NCI-H128 (cell line): ENCODE measurements around the gene WSCD1.

Experiments
- DNase-seq: peaks from one replicate; lab custom pipeline; 2025; ENCODE audit not compliant: unreplicated experiment; lab: John Stamatoyannopoulos, UW

The WSCD1 gene

GRCh38 chr17:6059406-6059805 is 10.8 kb upstream of the WSCD1 start:
- DNase-seq: no peak

- DNase-seq: no peak
Measured at GRCh38 chr17:6061290-6061689, 8.9 kb upstream of the WSCD1 start.

GRCh38 chr17:6064868-6065267 is 5.3 kb upstream of the WSCD1 start:
- no peak for DNase-seq

GRCh38 chr17:6065351-6065750 is 4.8 kb upstream of the WSCD1 start:
- no peak for DNase-seq

- no peak for DNase-seq
Measured at GRCh38 chr17:6066183-6066948, 3.8 kb upstream of the WSCD1 start.

- DNase-seq: no peak
Measured at GRCh38 chr17:6067060-6067459, 3.1 kb upstream of the WSCD1 start.

- DNase-seq: no peak
Measured at GRCh38 chr17:6070430-6070912, 292 bp downstream of the WSCD1 start.

- no peak for DNase-seq
Measured at GRCh38 chr17:6070913-6071511, 833 bp downstream of the WSCD1 start.

- DNase-seq: no peak
Measured at GRCh38 chr17:6071528-6072065, 1.4 kb downstream of the WSCD1 start.

- no peak for DNase-seq
Measured at GRCh38 chr17:6072157-6072556, 2.0 kb downstream of the WSCD1 start.

GRCh38 chr17:6072611-6073010 is 2.4 kb downstream of the WSCD1 start:
- no peak for DNase-seq

GRCh38 chr17:6073620-6074019 is 3.4 kb downstream of the WSCD1 start:
- no peak for DNase-seq

- DNase-seq: no peak
Measured at GRCh38 chr17:6075050-6075449, 4.9 kb downstream of the WSCD1 start.

- DNase-seq: no peak
Measured at GRCh38 chr17:6075845-6076244, 5.7 kb downstream of the WSCD1 start.

- no peak for DNase-seq
Measured at GRCh38 chr17:6077752-6078151, 7.6 kb downstream of the WSCD1 start.

GRCh38 chr17:6078458-6078871 is 8.3 kb downstream of the WSCD1 start:
- no peak for DNase-seq

- no peak for DNase-seq
Measured at GRCh38 chr17:6079155-6079888, 9.1 kb downstream of the WSCD1 start.

GRCh38 chr17:6079960-6080359 is 9.8 kb downstream of the WSCD1 start:
- DNase-seq: no peak

- DNase-seq: no peak
Measured at GRCh38 chr17:6080711-6081430, 10.7 kb downstream of the WSCD1 start.

GRCh38 chr17:6082335-6082734 is 12.2 kb downstream of the WSCD1 start:
- no peak for DNase-seq
